Left ventricle myocardium inferior (tissue), 1 donor: Measurements from ENCODE around the gene CBR1. TPM values are rescaled to one million over a fixed set of nuclear protein-coding genes. Genes with fewer than 3 reads are reported as not detected.

Experiments
- DNase-seq: peaks from one replicate; pipeline ENCODE4 v3.0.0-alpha.2; 2020
- H3K27ac ChIP-seq: fragments of 200-600 bp; replicated peaks from 2 replicates; pipeline ENCODE4 v1.8.0; 2021
- H3K27me3 ChIP-seq: fragments of 200-600 bp; 2 replicates; pipeline ENCODE4 v1.8.0; 2021; ENCODE audit warnings: low read depth
- H3K36me3 ChIP-seq: fragments of 200-600 bp; 2 replicates; pipeline ENCODE4 v1.8.0; 2021
- H3K4me1 ChIP-seq: fragments of 200-600 bp; 2 replicates; pipeline ENCODE4 v1.8.0; 2021
- H3K4me3 ChIP-seq: fragments of 200-600 bp; 2 replicates; pipeline ENCODE4 v1.8.0; 2021; ENCODE audit warnings: mild to moderate bottlenecking, moderate library complexity
- H3K9me3 ChIP-seq: fragments of 200-600 bp; replicated peaks from 2 replicates; pipeline ENCODE4 v1.8.0; 2021
- CTCF ChIP-seq: fragments of 200-600 bp; IDR thresholded peaks from 2 replicates; pipeline ENCODE4 v1.8.0; 2021; ENCODE audit warnings: antibody characterized with exemption, mild to moderate bottlenecking, borderline replicate concordance
- intact Hi-C: fragments of 100-400 bp; cut with micrococcal nuclease; formaldehyde crosslinking; loops from one replicate; pipeline ENCODE4 v1.11.0; 2022
- total RNA-seq: library from RNA; stranded (reverse); fragmentation: NEBNext Ultra II Directional; extraction: Animal tissue kit (Norgen Biotek cat#: 25700); gene quantifications from one replicate; pipeline ENCODE4 v1.2.1, GENCODE V29; 2021
- donor health status: DM: no; HTN: yes; CAD: no; lungs with severe emphysema.

Gene CBR1
- total RNA-seq, 1 donor from 2014 or later = 28.1 TPM

DNA sequence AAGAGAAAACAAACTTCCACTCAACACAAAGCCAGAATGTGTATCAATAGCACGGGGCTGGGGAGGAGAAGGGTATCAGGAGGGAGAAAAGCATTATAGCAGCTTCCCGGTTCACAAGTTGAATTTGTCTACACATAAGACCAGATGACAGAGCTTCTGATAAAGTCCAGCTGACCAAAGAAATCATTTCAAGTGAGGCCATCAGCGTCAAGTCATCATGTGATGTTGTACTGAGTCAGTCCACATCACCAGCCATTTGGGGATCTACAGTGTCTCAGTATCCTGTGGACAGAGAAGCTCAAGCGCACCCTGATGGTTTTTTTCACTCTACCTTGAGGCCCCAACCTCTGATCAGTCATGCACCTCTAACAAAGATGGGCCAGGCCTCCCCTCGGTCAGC, 42.5 kb upstream of the CBR1 start:
- Histone ChIP-seq H3K4me3 (no peak overlapping the region), H3K27ac (no peak overlapping the region), H3K36me3 (no peaks in the 10 kb centered on the region), H3K9me3 (no peaks in the 10 kb centered on the region), H3K27me3 (no peaks in the 10 kb centered on the region), H3K4me1 (no peaks in the 10 kb centered on the region)
- intact Hi-C loops = no loop called here
- no peak for TF ChIP-seq CTCF
- DNase-seq = no peak

GRCh38 chr21:36028127-36029069, 41.4 kb upstream of the CBR1 start:
- Histone ChIP-seq H3K27me3 (no peaks in the 10 kb centered on the region), H3K36me3 (no peaks in the 10 kb centered on the region), H3K4me1 (no peaks in the 10 kb centered on the region), H3K9me3 (no peaks in the 10 kb centered on the region), H3K27ac (no peak overlapping the region), H3K4me3 (no peak overlapping the region)
- intact Hi-C loops = no loop called here
- peak; percentile 65 for DNase-seq
- peak; percentile 96 for TF ChIP-seq CTCF

- no peak overlapping the region for H3K4me3 ChIP-seq
- H3K27me3 ChIP-seq = no peaks in the 10 kb centered on the region
- H3K27ac ChIP-seq = no peak overlapping the region
- H3K36me3 ChIP-seq = peaks cover 7% of the 10 kb centered on the region
- DNase-seq = no peak
- no peaks in the 10 kb centered on the region for H3K4me1 ChIP-seq
- no peaks in the 10 kb centered on the region for H3K9me3 ChIP-seq
- TF ChIP-seq CTCF = no peak
- intact Hi-C loops = no loop called here
Measured at GRCh38 chr21:36029309-36029708, 40.5 kb upstream of the CBR1 start.

- intact Hi-C loops = no loop called here
- TF ChIP-seq CTCF = no peak
Measured at GRCh38 chr21:36030581-36031189, 39.1 kb upstream of the CBR1 start.

GRCh38 chr21:36032647-36033406, 37.0 kb upstream of the CBR1 start:
- no peak overlapping the region for H3K4me3 ChIP-seq
- no peak for TF ChIP-seq CTCF
- H3K36me3 ChIP-seq = peaks cover 42% of the 10 kb centered on the region
- H3K4me1 ChIP-seq = no peaks in the 10 kb centered on the region
- H3K27ac ChIP-seq = no peak overlapping the region
- intact Hi-C loops = no loop called here
- H3K9me3 ChIP-seq = no peaks in the 10 kb centered on the region
- no peaks in the 10 kb centered on the region for H3K27me3 ChIP-seq
- DNase-seq = no peak

More at GRCh38 chr21:36030581-36031189, 39.1 kb upstream of the CBR1 start:
- H3K36me3 ChIP-seq = peaks cover 21% of the 10 kb centered on the region
- H3K27ac ChIP-seq = no peak overlapping the region
- H3K9me3 ChIP-seq = no peaks in the 10 kb centered on the region
- no peak overlapping the region for H3K4me3 ChIP-seq
- H3K4me1 ChIP-seq = no peaks in the 10 kb centered on the region
- no peak for DNase-seq
- H3K27me3 ChIP-seq = no peaks in the 10 kb centered on the region
